AG09309 (cell line): Measurements from ENCODE around the gene KIF14.

Source experiments
- DNase-seq: peaks from one replicate; pipeline ENCODE4 v3.0.0-alpha.2; 2010; ENCODE audit warnings: low read depth
- H3K4me3 ChIP-seq: 2 replicates; pipeline ENCODE4 v1.5.1; 2011; ENCODE audit warnings: mild to moderate bottlenecking, low read depth, low read length, moderate library complexity; ENCODE audit not compliant: control insufficient read depth
- TF ChIP-seq, protein P1 (sequence below): IDR thresholded peaks from 2 replicates; pipeline ENCODE4 v1.5.1; 2011; ENCODE audit warnings: mild to moderate bottlenecking, low read depth, low read length, inconsistent platforms; ENCODE audit not compliant: insufficient read depth, control insufficient read depth; ENCODE audit errors: missing control alignments

Gene KIF14

DNA sequence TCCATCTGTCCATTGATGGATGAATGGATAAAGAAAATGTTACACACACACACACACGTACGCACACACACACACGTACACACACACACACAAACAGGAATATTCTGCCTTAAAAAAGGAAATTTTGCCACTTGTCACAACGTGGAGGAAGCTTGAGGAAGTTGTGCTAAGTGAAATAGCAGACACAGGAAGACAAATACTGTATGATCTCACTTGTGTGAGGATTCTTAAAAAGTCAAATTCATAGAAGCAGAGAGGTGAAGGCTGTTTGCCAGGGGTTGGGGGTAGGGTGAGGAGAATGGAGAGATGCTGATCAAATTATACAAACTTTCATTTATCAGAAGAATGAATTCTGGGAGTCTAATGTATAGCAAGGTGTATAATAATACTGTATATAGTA lies 73.2 kb downstream of the KIF14 start:
- no peak for DNase-seq
- H3K4me3 ChIP-seq = no peak overlapping the region
- TF ChIP-seq, protein P1, sequence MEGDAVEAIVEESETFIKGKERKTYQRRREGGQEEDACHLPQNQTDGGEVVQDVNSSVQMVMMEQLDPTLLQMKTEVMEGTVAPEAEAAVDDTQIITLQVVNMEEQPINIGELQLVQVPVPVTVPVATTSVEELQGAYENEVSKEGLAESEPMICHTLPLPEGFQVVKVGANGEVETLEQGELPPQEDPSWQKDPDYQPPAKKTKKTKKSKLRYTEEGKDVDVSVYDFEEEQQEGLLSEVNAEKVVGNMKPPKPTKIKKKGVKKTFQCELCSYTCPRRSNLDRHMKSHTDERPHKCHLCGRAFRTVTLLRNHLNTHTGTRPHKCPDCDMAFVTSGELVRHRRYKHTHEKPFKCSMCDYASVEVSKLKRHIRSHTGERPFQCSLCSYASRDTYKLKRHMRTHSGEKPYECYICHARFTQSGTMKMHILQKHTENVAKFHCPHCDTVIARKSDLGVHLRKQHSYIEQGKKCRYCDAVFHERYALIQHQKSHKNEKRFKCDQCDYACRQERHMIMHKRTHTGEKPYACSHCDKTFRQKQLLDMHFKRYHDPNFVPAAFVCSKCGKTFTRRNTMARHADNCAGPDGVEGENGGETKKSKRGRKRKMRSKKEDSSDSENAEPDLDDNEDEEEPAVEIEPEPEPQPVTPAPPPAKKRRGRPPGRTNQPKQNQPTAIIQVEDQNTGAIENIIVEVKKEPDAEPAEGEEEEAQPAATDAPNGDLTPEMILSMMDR = no peak

DNA sequence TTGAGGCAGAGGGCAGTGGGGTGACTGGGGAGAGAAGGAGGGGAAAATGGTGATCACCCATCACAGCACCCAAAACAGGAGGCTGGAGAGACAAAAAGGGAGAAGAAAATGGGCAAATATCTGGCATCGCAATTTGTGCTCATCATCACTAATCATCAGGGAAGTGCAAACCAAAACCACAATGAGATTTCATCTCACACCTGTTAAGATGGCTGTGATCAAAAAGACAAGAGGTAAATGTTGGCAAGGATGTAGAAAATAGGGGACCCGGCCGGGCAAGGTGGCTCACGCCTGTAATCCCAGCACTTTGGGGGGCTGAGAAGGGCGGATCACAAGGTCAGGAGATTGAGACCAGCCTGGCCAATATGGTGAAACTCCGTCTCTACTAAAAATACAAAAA lies 74.0 kb downstream of the KIF14 start:
- DNase-seq = no peak
- H3K4me3 ChIP-seq = no peak overlapping the region
- TF ChIP-seq, protein P1 = no peak

DNA sequence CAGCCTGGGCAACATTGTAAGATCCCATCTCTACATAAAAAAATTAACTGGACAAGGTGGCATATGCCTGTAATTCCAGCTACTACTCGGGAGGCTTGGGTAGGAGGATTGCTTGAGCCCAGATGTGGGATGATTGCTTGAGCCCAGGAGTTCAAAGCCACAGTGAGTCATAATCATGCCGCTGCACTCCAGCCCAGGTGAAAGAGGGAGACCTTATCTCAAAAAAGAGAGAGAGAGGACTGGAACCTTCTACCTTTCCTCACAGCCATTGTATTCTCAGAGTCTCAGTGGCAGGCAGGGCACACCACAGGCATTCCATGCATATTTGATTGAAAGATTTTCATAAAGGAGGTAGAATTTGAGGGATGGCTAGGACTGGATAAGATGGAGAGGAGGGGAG lies 78.4 kb downstream of the KIF14 start:
- no peak overlapping the region for H3K4me3 ChIP-seq
- TF ChIP-seq, protein P1 = no peak
- no peak for DNase-seq

DNA sequence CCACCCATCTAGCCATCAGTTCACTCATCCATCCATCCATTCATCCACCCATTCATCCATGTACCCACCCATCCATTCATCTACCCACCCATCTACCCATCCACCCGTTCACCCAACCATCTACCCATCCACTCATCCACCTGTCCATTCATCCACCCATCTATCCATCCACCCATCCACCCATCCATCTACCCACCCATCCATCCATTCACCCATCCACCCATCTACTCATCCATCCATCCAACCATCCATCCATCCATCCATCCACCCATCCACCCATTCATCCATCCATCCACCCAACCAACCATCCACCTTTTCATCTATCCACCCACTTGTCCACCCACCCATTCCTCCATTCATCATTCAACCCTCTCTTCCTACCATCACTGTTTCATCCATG lies 80.3 kb downstream of the KIF14 start:
- TF ChIP-seq, protein P1 = no peak
- H3K4me3 ChIP-seq = no peak overlapping the region
- no peak for DNase-seq

DNA sequence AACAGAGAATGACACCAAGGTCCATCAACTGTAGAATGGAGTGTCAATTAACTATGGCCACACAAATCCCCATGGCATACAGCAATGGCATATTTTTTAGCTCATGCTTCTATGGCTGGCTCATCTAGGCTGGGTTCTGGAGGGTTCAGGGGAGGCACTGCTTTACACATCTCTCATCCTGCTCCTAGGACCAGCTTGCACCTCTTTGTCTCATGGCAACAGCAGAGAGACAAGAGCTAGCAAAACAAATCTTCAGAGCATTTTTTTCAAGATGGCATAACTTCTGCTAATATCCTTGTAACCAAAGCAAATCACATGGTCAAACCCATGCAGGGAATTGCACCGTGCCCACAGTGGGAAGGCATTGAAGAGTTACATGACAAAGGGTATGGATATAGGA lies 82.4 kb downstream of the KIF14 start:
- H3K4me3 ChIP-seq = no peak overlapping the region
- DNase-seq = no peak
- TF ChIP-seq, protein P1 = no peak

DNA sequence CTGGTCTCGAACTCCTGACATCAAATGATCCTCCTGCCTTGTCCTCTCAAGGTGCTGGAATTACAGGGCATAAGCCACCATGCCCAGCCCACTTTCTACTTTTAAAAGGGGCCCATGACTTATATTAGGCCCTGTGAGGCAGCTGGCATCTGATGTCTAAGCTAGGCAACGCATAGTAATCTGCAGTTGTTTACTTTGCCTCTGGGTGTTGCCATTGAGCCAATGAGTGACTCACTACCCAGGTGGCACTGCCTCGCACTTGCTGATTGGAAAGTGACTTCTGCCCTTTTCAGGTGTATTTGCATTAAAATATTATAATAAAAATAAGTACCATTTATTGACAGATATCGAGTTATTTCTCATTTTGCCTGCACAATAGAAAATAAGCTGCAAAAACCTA lies 84.9 kb downstream of the KIF14 start:
- no peak for DNase-seq
- H3K4me3 ChIP-seq = no peak overlapping the region
- TF ChIP-seq, protein P1 = no peak
